ENCODE data around the gene PARP9.
"Not testable (repeated sequence)": the region's sequence is repeated elsewhere in the genome, so short reads cannot be mapped to it uniquely, and the experiment has no call there.

The PARP9 gene

GRCh38 chr3:122568755-122569154 lies 4.7 kb upstream of the PARP9 start:
- TF ChIP-seq, protein P1, sequence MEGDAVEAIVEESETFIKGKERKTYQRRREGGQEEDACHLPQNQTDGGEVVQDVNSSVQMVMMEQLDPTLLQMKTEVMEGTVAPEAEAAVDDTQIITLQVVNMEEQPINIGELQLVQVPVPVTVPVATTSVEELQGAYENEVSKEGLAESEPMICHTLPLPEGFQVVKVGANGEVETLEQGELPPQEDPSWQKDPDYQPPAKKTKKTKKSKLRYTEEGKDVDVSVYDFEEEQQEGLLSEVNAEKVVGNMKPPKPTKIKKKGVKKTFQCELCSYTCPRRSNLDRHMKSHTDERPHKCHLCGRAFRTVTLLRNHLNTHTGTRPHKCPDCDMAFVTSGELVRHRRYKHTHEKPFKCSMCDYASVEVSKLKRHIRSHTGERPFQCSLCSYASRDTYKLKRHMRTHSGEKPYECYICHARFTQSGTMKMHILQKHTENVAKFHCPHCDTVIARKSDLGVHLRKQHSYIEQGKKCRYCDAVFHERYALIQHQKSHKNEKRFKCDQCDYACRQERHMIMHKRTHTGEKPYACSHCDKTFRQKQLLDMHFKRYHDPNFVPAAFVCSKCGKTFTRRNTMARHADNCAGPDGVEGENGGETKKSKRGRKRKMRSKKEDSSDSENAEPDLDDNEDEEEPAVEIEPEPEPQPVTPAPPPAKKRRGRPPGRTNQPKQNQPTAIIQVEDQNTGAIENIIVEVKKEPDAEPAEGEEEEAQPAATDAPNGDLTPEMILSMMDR (IDR thresholded peaks at IDR 0.05; ENCODE audit: low read depth, low read length): no peak
- no peaks in the 10 kb centered on the region for H3K4me1 ChIP-seq
- H3K36me3 ChIP-seq: no peaks in the 10 kb centered on the region
- no peak overlapping the region for H3K4me3 ChIP-seq (ENCODE audit: low read depth, low read length)
- H3K9me3 ChIP-seq: no peaks in the 10 kb centered on the region
- no peaks in the 10 kb centered on the region for H3K27me3 ChIP-seq
- no peak for DNase-seq

DNA sequence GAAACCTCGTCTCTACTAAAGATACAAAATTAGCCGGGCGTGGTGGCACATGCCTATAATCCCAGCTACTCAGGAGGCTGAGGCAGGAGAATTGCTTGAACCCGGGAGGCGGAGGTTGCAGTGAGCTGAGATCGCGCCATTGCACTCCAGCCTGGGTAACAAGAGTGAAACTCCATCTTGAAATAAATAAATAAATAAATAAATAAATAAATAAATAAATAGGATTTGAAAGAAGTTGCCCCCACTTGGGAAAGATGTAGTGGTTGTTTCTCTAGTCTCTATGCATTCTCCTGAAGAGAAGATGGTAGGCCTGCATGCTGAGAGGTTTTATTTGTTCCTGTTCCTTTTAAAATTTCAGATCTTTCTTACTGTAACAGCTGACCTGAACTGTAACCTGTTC lies 4.0 kb upstream of the PARP9 start:
- not testable (repeated sequence) for H3K9me3 ChIP-seq; H3K4me1 ChIP-seq; H3K4me3 ChIP-seq (ENCODE audit: low read depth, low read length); H3K27me3 ChIP-seq; H3K36me3 ChIP-seq; DNase-seq

GRCh38 chr3:122563717-122564025 lies 429 bp downstream of the PARP9 start:
- Histone ChIP-seq H3K4me1 (no peaks in the 10 kb centered on the region), H3K27me3 (no peaks in the 10 kb centered on the region)

DNA sequence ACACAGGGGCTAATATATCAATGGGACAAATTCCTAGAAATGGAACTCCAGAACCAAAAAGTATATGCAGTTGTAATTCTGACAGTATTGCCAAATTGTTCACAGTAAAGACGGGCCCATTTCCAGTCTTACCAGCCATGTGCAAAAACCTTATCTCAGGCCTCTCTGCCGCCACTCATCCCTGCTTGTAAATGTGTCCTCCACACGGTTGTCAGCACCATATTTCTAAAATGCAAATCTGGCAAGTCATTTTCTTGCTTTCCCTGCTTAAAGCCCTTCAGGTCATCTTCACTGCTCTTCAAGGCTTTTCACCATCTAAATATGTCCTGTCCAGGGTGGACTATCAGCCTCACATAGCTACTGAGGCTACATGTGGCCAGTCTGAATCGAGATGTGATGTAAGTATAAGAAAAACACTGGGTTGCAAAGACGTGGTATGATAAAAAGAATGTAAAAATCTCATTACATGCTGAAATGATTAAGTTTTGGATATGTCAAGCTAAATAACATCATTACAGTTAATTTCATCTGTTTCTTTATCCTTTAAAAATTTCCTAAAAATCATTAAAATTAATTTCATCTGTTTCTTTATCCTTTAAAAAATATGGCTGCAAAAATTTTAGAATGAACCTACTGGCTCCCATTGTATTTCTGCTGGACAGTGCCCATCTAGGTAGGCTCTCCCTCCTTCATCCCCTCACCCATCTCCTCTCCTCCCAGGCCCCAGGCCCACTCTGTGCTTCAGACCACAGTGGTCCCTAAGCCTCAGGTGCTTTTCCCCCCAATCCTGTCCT lies 980 bp downstream of the PARP9 start:
- Histone ChIP-seq H3K4me1 (no peaks in the 10 kb centered on the region), H3K9me3 (no peaks in the 10 kb centered on the region), H3K4me3 (ENCODE audit: low read depth, low read length) (peak overlapping the region; percentile 78; the same call in 1 of the 2 replicates), H3K27me3 (no peaks in the 10 kb centered on the region), H3K36me3 (no peaks in the 10 kb centered on the region)
- no peak for DNase-seq
- TF ChIP-seq, protein P1 (IDR thresholded peaks at IDR 0.05; ENCODE audit: low read depth, low read length): no peak

More at GRCh38 chr3:122563717-122564025, 429 bp downstream of the PARP9 start:
- TF ChIP-seq, protein P1 (IDR thresholded peaks at IDR 0.05; ENCODE audit: low read depth, low read length): no peak
- Histone ChIP-seq H3K36me3 (no peaks in the 10 kb centered on the region), H3K9me3 (no peaks in the 10 kb centered on the region), H3K4me3 (ENCODE audit: low read depth, low read length) (peak overlapping the region; percentile 78)
- no peak for DNase-seq

DNA sequence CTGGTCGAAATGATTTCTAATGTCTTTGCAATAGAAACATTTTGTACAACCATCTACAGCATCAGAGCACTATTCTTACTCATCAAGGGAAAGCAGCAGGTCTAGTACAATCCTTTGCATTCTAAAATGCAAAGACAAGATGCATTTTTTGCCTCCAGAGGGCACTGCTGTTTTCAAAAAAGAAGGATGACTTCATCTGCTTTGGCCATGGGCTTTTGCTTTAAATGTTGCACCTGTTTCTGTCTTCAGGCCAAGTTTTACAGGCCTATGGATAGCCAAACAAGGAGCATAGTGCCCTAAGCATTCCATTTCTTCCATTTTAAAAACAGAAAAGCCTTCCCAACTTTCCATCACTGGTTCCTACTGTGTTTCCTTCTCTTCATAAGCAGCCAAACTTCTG lies 3.4 kb downstream of the PARP9 start:
- peak; percentile 41 for DNase-seq
- Histone ChIP-seq H3K9me3 (no peaks in the 10 kb centered on the region), H3K4me3 (ENCODE audit: low read depth, low read length) (no peak overlapping the region)

DNA sequence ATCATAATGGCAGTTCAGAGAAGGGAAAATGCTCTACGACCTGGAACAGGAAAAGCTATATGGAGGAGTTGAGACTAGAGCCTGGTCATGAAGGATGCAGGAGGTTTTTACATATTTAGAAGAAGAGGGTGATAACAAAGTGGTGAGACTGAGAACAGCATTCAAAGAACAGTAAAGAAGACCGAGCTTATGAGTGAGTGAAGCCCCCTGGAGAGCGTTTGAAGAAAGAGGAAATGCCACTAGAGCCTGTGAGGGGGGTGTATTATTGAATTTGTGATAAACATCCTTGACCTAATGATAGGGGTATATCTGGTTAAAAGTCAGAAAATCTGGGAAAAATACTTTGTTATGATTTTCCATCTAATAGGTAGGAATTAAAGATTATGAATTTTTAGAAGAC lies 4.2 kb downstream of the PARP9 start:
- no peak overlapping the region for H3K4me3 ChIP-seq (ENCODE audit: low read depth, low read length)
- TF ChIP-seq, protein P1 (IDR thresholded peaks at IDR 0.05; ENCODE audit: low read depth, low read length): no peak
- no peak for DNase-seq
- no peaks in the 10 kb centered on the region for H3K36me3 ChIP-seq
- H3K4me1 ChIP-seq: no peaks in the 10 kb centered on the region
- no peaks in the 10 kb centered on the region for H3K9me3 ChIP-seq
- no peaks in the 10 kb centered on the region for H3K27me3 ChIP-seq

More for the DNA sequence above, 3.4 kb downstream of the PARP9 start:
- TF ChIP-seq, protein P1 (IDR thresholded peaks at IDR 0.05; ENCODE audit: low read depth, low read length): peak; percentile 71
- H3K4me1 ChIP-seq: no peaks in the 10 kb centered on the region
- no peaks in the 10 kb centered on the region for H3K27me3 ChIP-seq
- H3K36me3 ChIP-seq: no peaks in the 10 kb centered on the region

Data from BE2C (cell line).